NCI-H748 (cell line): ENCODE results near the gene NTM.
A peak's percentile ranks its signal among the peaks of the same experiment; 100 is the strongest.

Source experiments
- DNase-seq: peaks from one replicate; lab custom pipeline; 2025; ENCODE audit not compliant: unreplicated experiment; lab: John Stamatoyannopoulos, UW

NTM gene

GRCh38 chr11:132026746-132027145 lies 656.3 kb downstream of the NTM start:
- peak; percentile 68 for DNase-seq

GRCh38 chr11:132028380-132029240 lies 658.2 kb downstream of the NTM start:
- peak; percentile 82 for DNase-seq

GRCh38 chr11:132030896-132031295 lies 660.5 kb downstream of the NTM start:
- DNase-seq, result no peak

- DNase-seq, result no peak
Measured at GRCh38 chr11:132032555-132032954, 662.1 kb downstream of the NTM start.

- no peak for DNase-seq
Measured at GRCh38 chr11:132033051-132033450, 662.6 kb downstream of the NTM start.

- no peak for DNase-seq
Measured at GRCh38 chr11:132035228-132035627, 664.8 kb downstream of the NTM start.

- DNase-seq, result no peak
Measured at GRCh38 chr11:132035766-132036165, 665.4 kb downstream of the NTM start.

- no peak for DNase-seq
Measured at GRCh38 chr11:132036220-132036619, 665.8 kb downstream of the NTM start.

GRCh38 chr11:132036746-132037466 lies 666.5 kb downstream of the NTM start:
- DNase-seq, result no peak

- no peak for DNase-seq
Measured at GRCh38 chr11:132037467-132037862, 667.0 kb downstream of the NTM start.

GRCh38 chr11:132037956-132038355 lies 667.5 kb downstream of the NTM start:
- DNase-seq, result peak; percentile 53

GRCh38 chr11:132039521-132039920 lies 669.1 kb downstream of the NTM start:
- no peak for DNase-seq

GRCh38 chr11:132042296-132042695 lies 671.9 kb downstream of the NTM start:
- DNase-seq, result no peak

GRCh38 chr11:132043714-132044113 lies 673.3 kb downstream of the NTM start:
- DNase-seq, result no peak

- no peak for DNase-seq
Measured at GRCh38 chr11:132045107-132045506, 674.7 kb downstream of the NTM start.

- DNase-seq, result no peak
Measured at GRCh38 chr11:132046288-132046865, 676.0 kb downstream of the NTM start.

GRCh38 chr11:132047167-132047566 lies 676.8 kb downstream of the NTM start:
- no peak for DNase-seq

GRCh38 chr11:132048040-132048439 lies 677.6 kb downstream of the NTM start:
- DNase-seq, result no peak

- no peak for DNase-seq
Measured at GRCh38 chr11:132049205-132049604, 678.8 kb downstream of the NTM start.

GRCh38 chr11:132050049-132050448 lies 679.6 kb downstream of the NTM start:
- DNase-seq, result no peak

GRCh38 chr11:132050577-132051165 lies 680.3 kb downstream of the NTM start:
- no peak for DNase-seq

GRCh38 chr11:132051704-132052103 lies 681.3 kb downstream of the NTM start:
- no peak for DNase-seq
